Measurements from ENCODE around the gene SRGAP1. TPM values are rescaled to one million over a fixed set of nuclear protein-coding genes. Genes with fewer than 3 reads are reported as not detected.

SRGAP1 gene
- total RNA-seq, 1 experiment from 2014 or later: 26.8 TPM

DNA sequence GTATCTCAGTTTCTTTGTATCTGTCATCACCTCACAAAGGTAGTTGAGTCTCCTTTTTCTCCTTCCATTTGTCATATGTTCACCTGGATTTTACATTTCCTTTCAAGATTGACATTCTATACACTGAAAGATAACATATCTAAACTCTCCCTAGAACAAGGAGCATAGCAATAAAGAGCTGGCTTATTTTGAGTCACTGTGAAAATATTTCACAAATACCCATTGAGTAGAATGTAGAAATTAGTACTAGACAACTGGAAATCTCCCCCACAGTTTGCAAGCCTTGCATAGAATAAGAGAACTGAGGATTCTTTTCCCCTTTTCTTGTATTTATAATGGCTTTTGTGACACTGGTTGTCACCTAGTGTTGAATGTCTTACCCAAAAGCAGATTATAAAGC lies 266.4 kb downstream of the SRGAP1 start:
- Histone ChIP-seq H3K4me3 (ENCODE audit: low read depth in 2 of 2, low read length in 2 of 2) (no peak overlapping the region), H3K36me3 (ENCODE audit: control insufficient read depth, insufficient read depth, low read length) (peaks cover 19% of the 10 kb centered on the region), H3K9me3 (ENCODE audit: control insufficient read depth, insufficient read depth, low read depth, low read length) (no peaks in the 10 kb centered on the region), H3K27ac (ENCODE audit: low read length) (no peak overlapping the region), H3K4me1 (ENCODE audit: control insufficient read depth, insufficient read depth, low read length) (no peaks in the 10 kb centered on the region), H3K27me3 (ENCODE audit: control insufficient read depth, insufficient read depth, low read length) (no peaks in the 10 kb centered on the region)
- CTCF ChIA-PET: no interaction called here
- in situ Hi-C loops (cut with HindIII; ENCODE audit: low pct_unique_long_range_greater_than_20kb, low sequenced_read_pairs): no loop called here
- POLR2A ChIA-PET: no interaction called here
- TF ChIP-seq TCF7L2 (IDR thresholded peaks at IDR 0.05; ENCODE audit: low read depth, low read length): no peak
- TF ChIP-seq, protein P1, sequence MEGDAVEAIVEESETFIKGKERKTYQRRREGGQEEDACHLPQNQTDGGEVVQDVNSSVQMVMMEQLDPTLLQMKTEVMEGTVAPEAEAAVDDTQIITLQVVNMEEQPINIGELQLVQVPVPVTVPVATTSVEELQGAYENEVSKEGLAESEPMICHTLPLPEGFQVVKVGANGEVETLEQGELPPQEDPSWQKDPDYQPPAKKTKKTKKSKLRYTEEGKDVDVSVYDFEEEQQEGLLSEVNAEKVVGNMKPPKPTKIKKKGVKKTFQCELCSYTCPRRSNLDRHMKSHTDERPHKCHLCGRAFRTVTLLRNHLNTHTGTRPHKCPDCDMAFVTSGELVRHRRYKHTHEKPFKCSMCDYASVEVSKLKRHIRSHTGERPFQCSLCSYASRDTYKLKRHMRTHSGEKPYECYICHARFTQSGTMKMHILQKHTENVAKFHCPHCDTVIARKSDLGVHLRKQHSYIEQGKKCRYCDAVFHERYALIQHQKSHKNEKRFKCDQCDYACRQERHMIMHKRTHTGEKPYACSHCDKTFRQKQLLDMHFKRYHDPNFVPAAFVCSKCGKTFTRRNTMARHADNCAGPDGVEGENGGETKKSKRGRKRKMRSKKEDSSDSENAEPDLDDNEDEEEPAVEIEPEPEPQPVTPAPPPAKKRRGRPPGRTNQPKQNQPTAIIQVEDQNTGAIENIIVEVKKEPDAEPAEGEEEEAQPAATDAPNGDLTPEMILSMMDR (IDR thresholded peaks at IDR 0.05): no peak
- no peak for TF ChIP-seq POLR2AphosphoS5 (IDR thresholded peaks at IDR 0.05; ENCODE audit: low read depth, low read length)
- TF ChIP-seq, protein P2, sequence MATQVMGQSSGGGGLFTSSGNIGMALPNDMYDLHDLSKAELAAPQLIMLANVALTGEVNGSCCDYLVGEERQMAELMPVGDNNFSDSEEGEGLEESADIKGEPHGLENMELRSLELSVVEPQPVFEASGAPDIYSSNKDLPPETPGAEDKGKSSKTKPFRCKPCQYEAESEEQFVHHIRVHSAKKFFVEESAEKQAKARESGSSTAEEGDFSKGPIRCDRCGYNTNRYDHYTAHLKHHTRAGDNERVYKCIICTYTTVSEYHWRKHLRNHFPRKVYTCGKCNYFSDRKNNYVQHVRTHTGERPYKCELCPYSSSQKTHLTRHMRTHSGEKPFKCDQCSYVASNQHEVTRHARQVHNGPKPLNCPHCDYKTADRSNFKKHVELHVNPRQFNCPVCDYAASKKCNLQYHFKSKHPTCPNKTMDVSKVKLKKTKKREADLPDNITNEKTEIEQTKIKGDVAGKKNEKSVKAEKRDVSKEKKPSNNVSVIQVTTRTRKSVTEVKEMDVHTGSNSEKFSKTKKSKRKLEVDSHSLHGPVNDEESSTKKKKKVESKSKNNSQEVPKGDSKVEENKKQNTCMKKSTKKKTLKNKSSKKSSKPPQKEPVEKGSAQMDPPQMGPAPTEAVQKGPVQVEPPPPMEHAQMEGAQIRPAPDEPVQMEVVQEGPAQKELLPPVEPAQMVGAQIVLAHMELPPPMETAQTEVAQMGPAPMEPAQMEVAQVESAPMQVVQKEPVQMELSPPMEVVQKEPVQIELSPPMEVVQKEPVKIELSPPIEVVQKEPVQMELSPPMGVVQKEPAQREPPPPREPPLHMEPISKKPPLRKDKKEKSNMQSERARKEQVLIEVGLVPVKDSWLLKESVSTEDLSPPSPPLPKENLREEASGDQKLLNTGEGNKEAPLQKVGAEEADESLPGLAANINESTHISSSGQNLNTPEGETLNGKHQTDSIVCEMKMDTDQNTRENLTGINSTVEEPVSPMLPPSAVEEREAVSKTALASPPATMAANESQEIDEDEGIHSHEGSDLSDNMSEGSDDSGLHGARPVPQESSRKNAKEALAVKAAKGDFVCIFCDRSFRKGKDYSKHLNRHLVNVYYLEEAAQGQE (IDR thresholded peaks at IDR 0.05; ENCODE audit: insufficient read depth in 1 of 2, low read depth in 2 of 2, low read length in 1 of 2): no peak
- BruUV-seq (replicated peaks): no TSS peak
- ATAC-seq (no peak), DNase-seq (ENCODE audit: low read depth, low spot score) (no peak)
- intact Hi-C loops (cut with micrococcal nuclease; ENCODE audit: unreplicated experiment): no loop called here

DNA sequence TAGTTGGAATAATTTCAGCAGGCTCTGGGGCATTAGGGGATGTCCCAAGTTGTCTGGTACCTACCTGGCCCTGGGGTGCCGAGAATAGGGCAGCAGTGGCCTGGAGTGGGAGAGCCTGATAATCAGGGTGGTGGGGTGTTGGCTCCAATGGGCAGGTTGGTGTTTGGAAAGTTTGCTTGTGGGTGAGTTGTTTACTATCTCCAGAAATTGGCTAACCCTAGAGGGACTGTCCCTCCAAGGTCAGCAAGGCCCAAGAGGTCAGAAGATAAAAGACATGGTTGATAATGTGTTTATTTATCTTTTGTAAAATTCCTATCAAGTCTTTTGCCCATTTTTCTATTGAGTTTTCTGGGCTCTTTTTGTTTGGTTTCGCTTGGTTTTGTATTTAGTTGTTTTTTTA lies 272.5 kb downstream of the SRGAP1 start:
- CTCF ChIA-PET: no interaction called here
- in situ Hi-C loops (cut with HindIII; ENCODE audit: low pct_unique_long_range_greater_than_20kb, low sequenced_read_pairs): no loop called here
- Histone ChIP-seq H3K36me3 (ENCODE audit: control insufficient read depth, insufficient read depth, low read length) (peaks cover 11% of the 10 kb centered on the region), H3K9me3 (ENCODE audit: control insufficient read depth, insufficient read depth, low read depth, low read length) (no peaks in the 10 kb centered on the region), H3K4me1 (ENCODE audit: control insufficient read depth, insufficient read depth, low read length) (no peaks in the 10 kb centered on the region), H3K27me3 (ENCODE audit: control insufficient read depth, insufficient read depth, low read length) (no peaks in the 10 kb centered on the region), H3K4me3 (ENCODE audit: low read depth in 2 of 2, low read length in 2 of 2) (no peak overlapping the region), H3K27ac (ENCODE audit: low read length) (no peak overlapping the region)
- no peak for DNase-seq (ENCODE audit: low read depth, low spot score)
- POLR2A ChIA-PET: no interaction called here
- no peak for TF ChIP-seq POLR2AphosphoS5 (IDR thresholded peaks at IDR 0.05; ENCODE audit: low read depth, low read length)
- no peak for TF ChIP-seq SIN3A (IDR thresholded peaks at IDR 0.05; ENCODE audit: borderline replicate concordance, insufficient read depth, low read depth, low read length)
- TF ChIP-seq, protein P2 (IDR thresholded peaks at IDR 0.05; ENCODE audit: insufficient read depth in 1 of 2, low read depth in 2 of 2, low read length in 1 of 2): no peak
- TF ChIP-seq, protein P1 (IDR thresholded peaks at IDR 0.05): no peak
- no peak for TF ChIP-seq TCF7L2 (IDR thresholded peaks at IDR 0.05; ENCODE audit: low read depth, low read length)
- BruUV-seq (replicated peaks): no TSS peak
- intact Hi-C loops (cut with micrococcal nuclease; ENCODE audit: unreplicated experiment): no loop called here
- no peak for ATAC-seq
